KG1 (cell line): ENCODE measurements around the gene RAMP3.
"Not testable (repeated sequence)": the region's sequence is repeated elsewhere in the genome, so short reads cannot be mapped to it uniquely, and the experiment has no call there.

ENCODE experiments used
- DNase-seq: peaks from one replicate; lab custom pipeline; 2025; lab: John Stamatoyannopoulos, UW

Gene RAMP3

GRCh38 chr7:45157286-45157652 is 322 bp upstream of the RAMP3 start:
- no peak for DNase-seq

GRCh38 chr7:45158471-45158870 is 880 bp downstream of the RAMP3 start:
- no peak for DNase-seq

- DNase-seq, result no peak
Observed at GRCh38 chr7:45159296-45159695, 1.7 kb downstream of the RAMP3 start.

GRCh38 chr7:45160417-45160881 is 2.9 kb downstream of the RAMP3 start:
- no peak for DNase-seq

GRCh38 chr7:45161138-45161537 is 3.5 kb downstream of the RAMP3 start:
- no peak for DNase-seq

- no peak for DNase-seq
Observed at GRCh38 chr7:45161842-45162241, 4.3 kb downstream of the RAMP3 start.

- DNase-seq, result no peak
Observed at GRCh38 chr7:45162311-45162845, 4.8 kb downstream of the RAMP3 start.

GRCh38 chr7:45162943-45163691 is 5.5 kb downstream of the RAMP3 start:
- DNase-seq, result no peak

- no peak for DNase-seq
Observed at GRCh38 chr7:45163692-45164052, 6.1 kb downstream of the RAMP3 start.

- DNase-seq, result not testable (repeated sequence)
Observed at GRCh38 chr7:45164271-45164670, 6.7 kb downstream of the RAMP3 start.

- no peak for DNase-seq
Observed at GRCh38 chr7:45165857-45166256, 8.3 kb downstream of the RAMP3 start.

GRCh38 chr7:45171946-45172345 is 14.4 kb downstream of the RAMP3 start:
- DNase-seq, result no peak

- no peak for DNase-seq
Observed at GRCh38 chr7:45173596-45174327, 16.2 kb downstream of the RAMP3 start.

GRCh38 chr7:45174328-45174610 is 16.7 kb downstream of the RAMP3 start:
- DNase-seq, result no peak

GRCh38 chr7:45174966-45175765 is 17.6 kb downstream of the RAMP3 start:
- DNase-seq, result no peak

- no peak for DNase-seq
Observed at GRCh38 chr7:45176091-45176490, 18.5 kb downstream of the RAMP3 start.

GRCh38 chr7:45176886-45177731 is 19.5 kb downstream of the RAMP3 start:
- no peak for DNase-seq

GRCh38 chr7:45177801-45178200 is 20.2 kb downstream of the RAMP3 start:
- no peak for DNase-seq

- no peak for DNase-seq
Observed at GRCh38 chr7:45178241-45179225, 20.9 kb downstream of the RAMP3 start.

GRCh38 chr7:45179666-45180065 is 22.1 kb downstream of the RAMP3 start:
- no peak for DNase-seq
